Lower leg skin (tissue), 4 donors: Measurements from ENCODE around the gene PCGF1. TPM values are rescaled to one million over a fixed set of nuclear protein-coding genes. Genes with fewer than 3 reads are reported as not detected.

Experiments used
- DNase-seq, 2 donors: peaks; one replicate each; pipeline ENCODE4 v3.0.0-alpha.2; 2019; ENCODE audit warnings: low spot score in 2 of 2
- H3K4me3 ChIP-seq: fragments of 200-600 bp; sonication (generic); 2 replicates; pipeline ENCODE4 v1.5.1; 2017; ENCODE audit warnings: mild to moderate bottlenecking, low read depth; ENCODE audit not compliant: poor library complexity, severe bottlenecking
- CTCF ChIP-seq, 3 donors: fragments of 450-650 bp; IDR thresholded peaks; one replicate each; pipeline ENCODE4 v1.5.1; 2016; ENCODE audit warnings: antibody characterized with exemption in 3 of 3, mild to moderate bottlenecking in 3 of 3, moderate library complexity in 2 of 3
- POLR2A ChIP-seq, 2 donors: fragments of 450-650 bp; IDR thresholded peaks; one replicate each; pipeline ENCODE4 v1.6.1; 2016 to 2017; ENCODE audit warnings: antibody characterized with exemption in 2 of 2, mild to moderate bottlenecking in 1 of 2, moderate library complexity in 1 of 2
- WGBS, 2 donors: methylation state at CpG; one replicate each; pipeline ENCODE4 v1.1.5; 2018; 5-methylcytosine and 5-hydroxymethylcytosine counted together
- intact Hi-C: fragments of 100-400 bp; cut with DNase I; formaldehyde crosslinking; loops from one replicate; pipeline ENCODE4 v1.15.0; 2023; ENCODE audit warnings: low total_unique reads
- total RNA-seq, 4 donors: library from RNA; depleted of rRNA; stranded (reverse); fragments of >200 nt; gene quantifications; one replicate each; pipeline ENCODE4 v1.1.0, GENCODE V29; 2016

PCGF1 gene
- total RNA-seq, 4 donors from 2014 or later, result 13.3 to 38.4 (median 24.1) TPM

- peak; percentile 75 to 97 for DNase-seq
- 0 to 2% methylated on average over 36 of the region's 73 CpGs for WGBS, 2 donors
- H3K4me3 ChIP-seq, result peak within 1 kb of the TSS; percentile 35
- no peak for TF ChIP-seq CTCF (IDR thresholded peaks at IDR 0.05)
- intact Hi-C loops, result no loop called here
These were observed 46.7 kb upstream of the PCGF1 start, which contains the start of the genes DOK1 and LOXL3 for GRCh38 chr2:74553892-74554819. DOK1 (plus strand) TSS chr2:74554720; CDS start chr2:74554755, 35 bp downstream. LOXL3 (minus strand) TSS chr2:74553942; CDS start chr2:74552634, 1,308 bp downstream.

GRCh38 chr2:74552914-74553811 lies 45.7 kb upstream of the PCGF1 start:
- intact Hi-C loops, result no loop called here
- peak in 1 of 2 donors; percentile 84 for DNase-seq
- TF ChIP-seq CTCF (IDR thresholded peaks at IDR 0.05), result no peak
- no peak for TF ChIP-seq POLR2A (IDR thresholded peaks at IDR 0.05)
- H3K4me3 ChIP-seq, result no peak overlapping the region
- WGBS, 2 donors, result 62 to 63% methylated on average over 25 to 27 of the region's 27 CpGs

GRCh38 chr2:74551942-74552913 lies 44.7 kb upstream of the PCGF1 start:
- TF ChIP-seq CTCF (IDR thresholded peaks at IDR 0.05) (no peak), POLR2A (IDR thresholded peaks at IDR 0.05) (no peak)
- DNase-seq, result peak in 1 of 2 donors; percentile 85
- intact Hi-C loops, result no loop called here
- 81 to 85% methylated on average over 21 of the region's 21 CpGs for WGBS, 2 donors
- no peak overlapping the region for H3K4me3 ChIP-seq

GRCh38 chr2:74551530-74551929 lies 44.0 kb upstream of the PCGF1 start:
- TF ChIP-seq CTCF (IDR thresholded peaks at IDR 0.05), result no peak
- no peak for TF ChIP-seq POLR2A (IDR thresholded peaks at IDR 0.05)
- H3K4me3 ChIP-seq, result no peak overlapping the region
- intact Hi-C loops, result no loop called here
- DNase-seq, result peak in 1 of 2 donors; percentile 34

GRCh38 chr2:74550231-74550630 lies 42.7 kb upstream of the PCGF1 start:
- intact Hi-C loops, result no loop called here
- DNase-seq, result peak in 1 of 2 donors; percentile 82
- 88 to 94% methylated on average over 7 of the region's 7 CpGs for WGBS, 2 donors
- H3K4me3 ChIP-seq, result no peak overlapping the region
- no peak for TF ChIP-seq POLR2A (IDR thresholded peaks at IDR 0.05)
